Stomach (tissue), 4 donors: ENCODE results near the gene PTMA.

Source experiments
- CTCF ChIP-seq, 7 experiments: fragments of 450-650 bp in 4 of 7; fragments of 200-600 bp in 3 of 7; sonication (generic) in 3 of 7; IDR thresholded peaks; one replicate each; pipeline ENCODE4 v1.5.1; 2016 to 2019; ENCODE audit warnings: antibody characterized with exemption in 7 of 7, control low read depth in 2 of 7, mild to moderate bottlenecking in 1 of 7
- EP300 ChIP-seq: sonication (generic); formaldehyde crosslinking; IDR thresholded peaks from one replicate; pipeline ENCODE4 v1.6.1; 2017; ENCODE audit warnings: antibody characterized with exemption
- POLR2A ChIP-seq, 4 donors: fragments of 450-650 bp; IDR thresholded peaks; one replicate each; pipeline ENCODE4 v1.6.1; 2016; ENCODE audit warnings: antibody characterized with exemption in 4 of 4, control low read depth in 2 of 4, mild to moderate bottlenecking in 1 of 4, moderate library complexity in 1 of 4
- POLR2AphosphoS5 ChIP-seq, 3 donors: sonication (generic); formaldehyde crosslinking; IDR thresholded peaks; one replicate each; pipeline ENCODE4 v1.6.1; 2016; ENCODE audit warnings: antibody characterized with exemption in 3 of 3

GRCh38 chr2:231726276-231726675 is 18.0 kb downstream of the PTMA start:
- TF ChIP-seq CTCF (IDR thresholded peaks at IDR 0.05) (no peak), EP300 (no peak), POLR2AphosphoS5 (IDR thresholded peaks at IDR 0.05) (no peak), POLR2A (IDR thresholded peaks at IDR 0.05) (no peak)
